ENCODE measurements around the gene KCTD2.
A peak's percentile ranks its signal among the peaks of the same experiment; 100 is the strongest.

Gene KCTD2

DNA sequence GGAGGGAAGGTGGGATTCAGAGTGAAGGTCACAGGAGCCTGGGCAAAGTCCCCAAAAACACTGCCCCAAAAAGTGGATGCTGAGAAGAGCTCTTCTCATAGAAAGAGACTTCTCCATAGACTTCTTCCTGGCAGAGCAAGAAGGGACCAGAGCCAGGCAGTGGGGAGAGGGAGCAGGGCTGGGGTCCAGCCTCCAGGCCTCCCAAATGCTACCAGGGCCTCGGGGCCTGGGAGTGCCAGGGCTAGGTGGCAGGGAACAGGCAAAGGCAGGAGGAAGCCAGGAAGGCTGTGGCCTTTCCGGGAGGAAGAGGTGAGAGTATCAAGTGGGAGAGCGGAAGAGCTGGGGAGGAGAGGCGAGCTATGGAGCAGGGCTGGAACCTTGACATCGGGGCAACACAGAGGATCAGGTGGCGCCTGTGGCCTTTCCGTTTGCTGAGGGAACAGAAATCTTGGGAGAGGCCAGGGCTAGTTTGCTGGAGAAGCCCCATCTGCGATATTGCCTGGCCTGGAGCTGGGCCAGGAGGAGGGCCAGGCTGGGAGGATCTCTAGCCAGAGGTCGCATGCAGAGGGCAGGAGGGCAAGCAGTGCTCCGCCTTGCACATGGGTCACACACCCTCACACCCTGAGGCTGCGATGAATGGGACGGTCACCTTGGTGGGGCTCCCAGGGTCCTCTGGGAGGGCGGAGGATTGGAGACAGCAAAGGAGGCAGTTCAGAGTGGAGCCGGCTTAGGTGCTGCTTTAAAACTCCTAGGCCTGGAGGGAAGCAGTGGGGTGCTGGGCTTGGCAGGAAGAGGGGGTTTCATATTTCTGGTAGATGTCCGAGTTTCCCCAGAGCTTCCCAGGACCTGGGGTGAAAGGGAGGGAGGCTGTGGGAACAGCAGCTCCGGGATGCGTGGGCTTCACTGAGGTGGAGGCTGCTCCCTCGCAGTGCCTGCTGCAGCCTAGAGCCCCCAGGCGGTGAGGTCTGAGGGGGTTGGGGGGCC is 44.1 kb downstream of the KCTD2 start:
- Mint-ChIP-seq H3K4me3 (no peak overlapping the region), H3K9me3 (no peaks in the 10 kb centered on the region), H3K27ac (peak overlapping the region in 1 of 2 donors; percentile 10), H3K27me3 (no peaks in the 10 kb centered on the region), H3K4me1 (peaks cover 45% of the 10 kb centered on the region)
- DNase-seq (no peak), ATAC-seq (no peak)

DNA sequence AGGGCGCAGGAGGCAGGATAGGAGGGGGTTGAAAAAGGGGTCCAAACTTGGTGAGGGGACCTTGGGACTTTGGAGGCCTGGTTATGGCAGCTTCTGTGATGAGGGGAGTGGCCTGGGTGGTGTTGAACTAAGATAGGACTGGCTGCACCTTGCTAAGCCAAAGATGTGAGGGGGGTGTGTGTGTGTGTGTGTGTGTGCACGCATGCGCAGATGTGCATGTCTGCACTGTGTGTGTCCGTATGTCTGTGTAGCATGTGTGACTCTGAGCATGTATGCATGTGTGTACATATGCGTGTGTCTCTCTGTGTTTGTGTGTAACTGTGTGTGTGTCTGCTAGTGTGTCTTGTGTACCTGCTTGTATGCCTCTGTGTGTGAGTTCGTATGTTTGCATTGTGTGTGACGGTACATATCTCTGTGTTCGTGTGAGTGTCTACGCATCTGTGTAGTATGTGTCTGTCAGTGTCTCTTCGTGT is 44.9 kb downstream of the KCTD2 start:
- H3K27ac Mint-ChIP-seq: no peak overlapping the region
- H3K27me3 Mint-ChIP-seq: no peaks in the 10 kb centered on the region
- no peak for ATAC-seq
- H3K4me3 Mint-ChIP-seq: no peak overlapping the region
- H3K9me3 Mint-ChIP-seq: no peaks in the 10 kb centered on the region
- peaks cover 38% of the 10 kb centered on the region for H3K4me1 Mint-ChIP-seq
- DNase-seq: no peak

DNA sequence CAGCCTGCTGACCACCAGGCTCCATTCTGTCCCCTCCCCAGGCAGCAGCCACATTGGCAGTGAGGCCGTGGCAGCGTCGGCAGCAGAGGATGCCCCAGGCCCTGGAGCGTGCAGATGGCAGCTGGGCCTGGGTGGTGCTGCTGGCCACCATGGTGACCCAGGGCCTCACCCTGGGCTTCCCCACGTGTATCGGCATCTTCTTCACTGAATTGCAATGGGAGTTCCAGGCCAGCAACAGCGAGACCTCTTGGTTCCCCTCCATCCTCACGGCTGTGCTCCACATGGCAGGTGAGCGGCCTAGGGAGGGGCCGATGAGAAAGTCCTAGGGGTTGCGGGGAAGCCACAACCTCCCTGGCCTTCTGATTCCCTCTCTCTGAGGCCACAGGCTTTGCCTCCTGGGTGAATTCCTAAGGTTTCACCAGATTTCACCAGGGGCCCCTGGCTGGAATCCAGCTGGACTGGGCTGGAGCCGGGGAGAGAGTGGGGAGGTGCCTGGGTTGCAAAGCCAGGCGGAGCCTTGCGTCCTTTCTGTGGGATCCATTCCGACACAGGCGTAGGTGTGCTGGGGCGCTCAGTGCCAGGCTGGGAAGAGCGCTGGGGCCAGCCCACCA is 46.6 kb downstream of the KCTD2 start:
- Mint-ChIP-seq H3K27me3 (no peaks in the 10 kb centered on the region), H3K4me1 (peaks cover 23% of the 10 kb centered on the region), H3K27ac (no peak overlapping the region), H3K9me3 (no peaks in the 10 kb centered on the region), H3K4me3 (no peak overlapping the region)
- no peak for ATAC-seq
- no peak for DNase-seq

DNA sequence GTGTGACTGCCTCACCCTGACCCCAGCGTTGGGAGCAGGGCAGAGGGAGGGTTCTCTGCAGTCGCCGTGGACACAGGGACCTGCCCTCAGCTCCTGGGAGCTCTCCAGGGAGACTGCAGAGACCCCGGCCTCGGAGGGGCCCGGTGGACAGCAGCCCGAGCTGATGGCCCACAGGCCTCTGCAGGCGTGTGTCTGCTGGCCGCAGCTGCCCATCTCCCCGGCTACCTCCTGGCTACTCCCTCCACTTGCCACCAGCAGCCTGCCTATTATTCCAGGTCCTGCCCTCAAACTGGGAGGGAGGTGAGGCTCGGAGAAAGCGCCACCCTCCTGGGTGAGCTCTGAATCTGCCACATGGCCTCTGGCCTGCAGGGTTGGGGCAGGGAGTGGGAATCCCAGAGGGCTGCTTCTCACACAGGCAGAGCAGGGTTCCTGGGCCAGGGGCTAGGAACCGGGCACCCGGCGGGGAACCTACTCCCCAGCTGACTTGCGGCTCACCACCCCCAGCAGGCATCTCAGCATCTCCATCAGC is 47.9 kb downstream of the KCTD2 start:
- H3K27me3 Mint-ChIP-seq: no peaks in the 10 kb centered on the region
- no peak for ATAC-seq

DNA sequence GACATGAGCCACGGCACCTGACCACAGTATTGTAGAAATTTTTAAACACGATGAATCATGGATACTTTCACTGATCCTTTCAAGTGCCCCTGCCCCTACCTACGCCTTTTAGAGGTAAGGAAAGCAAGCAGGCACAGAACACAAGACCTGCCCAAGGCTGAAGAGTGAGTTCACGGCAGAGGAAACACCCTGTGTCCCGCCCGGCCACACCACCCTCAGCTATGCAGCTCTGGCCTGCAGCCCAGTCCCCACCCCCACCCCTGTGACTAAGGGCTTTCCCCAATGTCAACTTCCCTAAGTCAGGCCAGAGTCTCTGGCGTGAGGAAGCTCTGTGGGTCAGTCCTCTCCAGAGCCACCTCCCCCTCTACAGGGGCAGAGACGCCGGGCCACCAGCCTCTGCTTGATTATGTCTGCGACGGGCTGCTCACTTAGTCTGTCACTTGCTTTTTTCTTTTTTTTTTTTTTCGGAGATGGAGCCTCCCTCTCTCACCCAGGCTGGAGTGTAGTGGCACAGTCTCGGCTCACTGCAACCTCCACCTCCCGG is 49.1 kb downstream of the KCTD2 start:
- no peak for ATAC-seq
- Mint-ChIP-seq H3K4me1 (no peaks in the 10 kb centered on the region), H3K27ac (no peak overlapping the region), H3K4me3 (no peak overlapping the region), H3K27me3 (no peaks in the 10 kb centered on the region), H3K9me3 (no peaks in the 10 kb centered on the region)
- no peak for DNase-seq

More for the DNA sequence above, 47.9 kb downstream of the KCTD2 start:
- Mint-ChIP-seq H3K4me1 (peaks cover 11% of the 10 kb centered on the region), H3K9me3 (no peaks in the 10 kb centered on the region), H3K4me3 (no peak overlapping the region), H3K27ac (no peak overlapping the region)
- DNase-seq: no peak

DNA sequence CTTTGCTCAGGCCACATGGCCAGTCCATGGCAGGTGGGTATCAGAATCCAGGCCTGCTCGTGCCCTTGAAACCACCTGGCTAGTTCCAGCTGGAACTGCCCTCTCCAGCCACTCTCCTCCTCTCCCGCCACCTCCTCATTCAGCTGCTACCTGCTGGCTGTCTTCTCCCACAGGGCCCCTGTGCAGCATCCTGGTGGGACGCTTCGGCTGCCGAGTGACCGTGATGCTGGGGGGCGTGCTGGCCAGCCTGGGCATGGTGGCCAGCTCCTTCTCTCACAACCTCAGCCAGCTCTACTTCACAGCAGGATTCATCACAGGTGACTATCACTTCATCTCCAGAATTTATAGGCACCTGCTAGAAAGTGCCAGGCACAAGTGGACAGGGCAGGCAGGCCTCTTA is 50.8 kb downstream of the KCTD2 start:
- no peak overlapping the region for H3K27ac Mint-ChIP-seq
- no peak overlapping the region for H3K4me3 Mint-ChIP-seq
- H3K4me1 Mint-ChIP-seq: no peaks in the 10 kb centered on the region
- ATAC-seq (no peak), DNase-seq (no peak)
- H3K27me3 Mint-ChIP-seq: no peaks in the 10 kb centered on the region
- no peaks in the 10 kb centered on the region for H3K9me3 Mint-ChIP-seq

DNA sequence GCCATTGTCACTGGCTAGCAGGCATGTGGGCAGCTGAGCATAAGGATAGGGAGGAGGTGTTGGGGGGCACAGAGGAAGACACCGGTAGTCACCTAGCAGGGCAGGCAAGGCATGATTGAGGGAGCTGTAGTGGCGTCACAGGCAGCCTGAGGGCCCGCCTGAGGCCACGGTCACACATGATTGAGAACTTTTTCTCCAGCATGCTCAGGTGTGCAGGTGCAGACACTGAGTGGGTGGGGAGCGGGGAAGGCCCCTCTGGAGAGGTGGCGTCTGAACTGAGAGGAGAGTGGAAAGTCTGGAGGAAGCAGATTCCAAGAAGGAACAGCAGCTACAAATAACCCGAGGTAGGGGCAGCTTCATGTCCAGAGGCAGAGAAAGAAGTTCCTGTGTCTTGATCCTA is 51.8 kb downstream of the KCTD2 start:
- Mint-ChIP-seq H3K27me3 (no peaks in the 10 kb centered on the region), H3K4me1 (no peaks in the 10 kb centered on the region), H3K27ac (no peak overlapping the region), H3K4me3 (no peak overlapping the region), H3K9me3 (no peaks in the 10 kb centered on the region)
- no peak for DNase-seq
- ATAC-seq: no peak

DNA sequence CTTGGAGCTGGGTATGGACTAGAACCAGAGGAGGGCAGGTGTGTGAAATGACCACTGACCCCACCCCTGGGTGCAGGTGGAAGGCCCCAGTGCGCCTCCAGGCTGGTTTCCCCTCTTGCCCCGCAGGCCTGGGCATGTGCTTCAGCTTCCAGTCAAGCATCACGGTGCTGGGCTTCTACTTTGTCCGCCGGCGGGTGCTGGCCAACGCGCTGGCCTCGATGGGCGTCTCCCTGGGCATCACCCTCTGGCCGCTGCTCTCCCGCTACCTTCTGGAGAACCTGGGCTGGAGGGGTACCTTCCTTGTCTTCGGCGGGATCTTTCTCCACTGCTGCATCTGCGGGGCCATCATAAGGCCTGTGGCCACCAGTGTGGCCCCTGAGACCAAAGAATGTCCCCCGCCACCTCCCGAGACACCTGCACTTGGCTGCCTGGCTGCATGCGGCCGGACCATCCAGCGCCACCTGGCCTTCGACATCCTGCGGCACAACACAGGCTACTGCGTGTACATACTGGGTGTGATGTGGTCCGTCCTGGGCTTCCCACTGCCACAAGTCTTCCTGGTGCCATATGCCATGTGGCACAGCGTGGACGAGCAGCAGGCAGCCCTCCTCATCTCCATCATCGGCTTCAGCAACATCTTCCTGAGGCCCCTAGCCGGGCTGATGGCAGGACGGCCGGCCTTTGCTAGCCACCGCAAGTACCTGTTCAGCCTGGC is 53.0 kb downstream of the KCTD2 start:
- ATAC-seq (no peak), DNase-seq (no peak)
- Mint-ChIP-seq H3K4me1 (no peaks in the 10 kb centered on the region), H3K9me3 (no peaks in the 10 kb centered on the region), H3K27ac (no peak overlapping the region), H3K4me3 (no peak overlapping the region), H3K27me3 (no peaks in the 10 kb centered on the region)

DNA sequence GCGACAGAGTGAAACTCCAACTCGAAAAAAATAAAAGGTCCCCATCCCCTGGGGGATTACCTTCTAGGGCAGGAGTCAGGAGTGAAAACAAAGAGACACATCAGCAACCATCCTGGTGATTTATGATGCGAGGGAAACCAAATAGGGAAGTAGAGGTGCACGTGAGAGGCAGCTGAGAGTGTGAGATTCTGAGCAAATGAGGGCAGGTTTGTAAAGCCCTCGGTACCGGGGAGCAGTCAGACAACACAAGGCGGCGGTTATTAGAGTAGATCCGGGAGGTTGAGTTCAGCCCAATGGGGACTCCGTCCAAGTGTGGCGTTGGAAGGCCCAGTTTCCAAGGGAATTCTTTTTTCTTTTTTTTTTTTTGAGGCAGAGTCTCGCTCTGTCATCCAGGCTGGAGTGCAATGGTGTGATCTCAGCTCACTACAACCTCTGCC is 55.4 kb downstream of the KCTD2 start:
- H3K9me3 Mint-ChIP-seq: no peaks in the 10 kb centered on the region
- H3K4me3 Mint-ChIP-seq: no peak overlapping the region
- DNase-seq (no peak), ATAC-seq (no peak)
- H3K4me1 Mint-ChIP-seq: no peaks in the 10 kb centered on the region
- no peak overlapping the region for H3K27ac Mint-ChIP-seq
- no peaks in the 10 kb centered on the region for H3K27me3 Mint-ChIP-seq

DNA sequence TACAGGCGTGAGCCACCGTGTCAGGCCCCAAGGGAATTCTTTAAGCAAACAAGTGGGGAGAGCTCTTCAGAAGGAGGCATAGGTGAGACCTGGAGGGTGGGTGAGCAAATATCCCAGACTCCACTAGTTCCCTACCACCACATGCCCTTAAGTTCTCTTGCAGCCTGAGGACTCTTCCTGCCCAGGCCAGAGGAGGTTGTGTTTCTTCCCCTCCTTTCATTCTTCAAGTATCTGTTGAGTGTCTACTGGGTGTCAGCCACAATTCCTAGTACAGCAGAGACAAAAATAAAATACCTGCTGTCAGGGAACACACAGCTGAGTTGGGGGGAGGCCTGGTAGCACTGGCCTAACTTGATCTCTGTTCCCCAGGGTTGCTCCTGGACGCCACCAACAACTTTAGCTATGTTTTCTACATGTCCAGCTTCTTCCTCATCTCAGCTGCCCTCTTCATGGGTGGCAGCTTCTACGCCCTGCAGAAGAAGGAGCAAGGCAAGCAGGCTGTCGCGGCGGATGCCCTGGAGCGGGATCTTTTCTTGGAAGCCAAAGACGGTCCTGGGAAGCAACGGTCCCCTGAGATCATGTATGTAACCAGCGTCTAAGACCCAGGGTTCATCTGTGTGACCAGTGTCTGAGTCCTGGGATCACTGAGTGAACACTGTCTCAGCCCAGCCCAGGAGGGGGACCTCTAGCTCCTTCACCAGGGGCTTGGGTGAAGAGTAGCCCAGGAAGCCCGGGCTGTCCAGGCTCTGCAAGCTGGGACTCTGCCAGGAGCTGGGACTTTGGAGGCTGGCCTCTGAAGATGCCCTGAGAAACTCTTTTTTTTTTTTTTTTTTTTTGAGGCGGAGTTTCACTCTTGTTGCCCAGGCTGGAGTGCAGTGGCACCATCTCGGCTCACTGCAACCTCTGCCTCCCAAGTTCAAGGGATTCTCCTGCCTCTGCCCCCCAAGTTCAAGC is 56.9 kb downstream of the KCTD2 start:
- peaks cover 7% of the 10 kb centered on the region for H3K4me1 Mint-ChIP-seq
- H3K27me3 Mint-ChIP-seq: no peaks in the 10 kb centered on the region
- H3K4me3 Mint-ChIP-seq: no peak overlapping the region
- no peak for DNase-seq
- peak overlapping the region in 1 of 2 donors; percentile 89 for H3K27ac Mint-ChIP-seq
- no peak for ATAC-seq
- no peaks in the 10 kb centered on the region for H3K9me3 Mint-ChIP-seq

DNA sequence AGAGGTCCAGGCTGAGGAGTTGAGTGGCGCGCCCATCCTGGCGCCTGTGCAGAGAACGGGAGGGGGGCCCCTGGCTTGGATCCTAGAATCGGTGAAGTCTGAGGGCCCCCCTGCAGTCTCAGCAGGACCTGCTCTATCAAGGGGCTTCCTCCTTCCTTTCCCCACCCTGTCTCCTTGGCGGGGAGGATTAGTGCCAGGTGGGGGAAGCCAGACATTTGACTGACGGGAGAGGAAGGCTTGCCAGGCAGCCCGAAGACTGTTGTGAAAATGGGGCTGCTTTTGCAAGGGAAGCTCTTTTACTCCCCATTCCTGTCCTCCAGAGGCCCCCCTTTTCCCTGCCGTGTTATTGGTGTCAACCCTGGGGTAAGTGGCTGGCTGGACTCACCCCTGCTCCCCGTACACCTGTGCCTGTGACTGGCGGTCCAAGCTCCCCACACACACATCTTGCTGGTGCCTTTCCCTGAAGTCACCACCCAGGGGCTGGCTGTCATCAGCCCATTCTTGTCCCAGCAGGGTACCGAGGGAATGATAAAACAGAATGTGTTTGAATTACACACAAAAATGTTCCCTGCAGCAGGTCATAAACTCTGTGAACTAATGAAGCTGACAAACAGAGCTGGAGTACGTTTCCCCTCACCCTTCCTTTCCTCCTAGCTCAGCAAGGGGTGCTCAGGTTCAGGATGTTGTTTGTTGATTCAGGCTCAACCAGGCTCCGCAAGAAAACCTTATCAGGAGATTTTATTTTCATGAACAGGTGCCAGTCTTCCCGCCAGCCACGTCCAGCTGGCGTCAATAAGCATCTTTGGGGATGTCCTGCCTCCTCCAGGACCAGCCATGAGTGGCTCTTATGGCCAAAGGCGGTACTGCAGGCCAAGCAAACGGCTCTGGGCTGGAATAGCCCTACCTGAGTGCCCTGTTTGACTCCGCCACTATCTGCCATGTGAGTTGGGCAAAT is 58.4 kb downstream of the KCTD2 start:
- no peaks in the 10 kb centered on the region for H3K27me3 Mint-ChIP-seq
- DNase-seq: no peak
- H3K4me1 Mint-ChIP-seq: peaks cover 15% of the 10 kb centered on the region
- ATAC-seq: no peak
- no peak overlapping the region for H3K27ac Mint-ChIP-seq
- no peaks in the 10 kb centered on the region for H3K9me3 Mint-ChIP-seq
- no peak overlapping the region for H3K4me3 Mint-ChIP-seq

DNA sequence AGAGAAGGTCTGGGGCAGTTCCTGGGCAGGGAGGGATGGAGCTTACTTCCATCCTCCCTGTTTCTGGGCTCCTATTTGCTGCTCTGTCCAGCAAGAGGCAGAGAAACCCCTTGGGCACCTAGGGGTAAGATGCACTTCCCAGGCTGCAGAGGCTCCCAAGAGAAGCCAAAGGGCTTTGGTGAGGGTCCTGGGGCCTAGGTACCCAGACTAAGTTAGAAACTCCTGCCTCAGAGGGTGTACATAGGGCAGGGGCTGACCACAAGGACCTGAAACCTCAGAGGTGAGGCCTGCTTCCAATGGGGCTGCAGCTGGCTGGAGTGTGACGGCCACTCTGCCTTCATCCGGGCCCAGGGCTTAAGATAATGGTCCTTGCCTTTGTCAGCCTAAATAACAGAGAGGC is 61.2 kb downstream of the KCTD2 start:
- H3K9me3 Mint-ChIP-seq: no peaks in the 10 kb centered on the region
- peaks cover 29% of the 10 kb centered on the region for H3K4me1 Mint-ChIP-seq
- peak overlapping the region; percentile 3 to 89 for H3K4me3 Mint-ChIP-seq
- H3K27me3 Mint-ChIP-seq: no peaks in the 10 kb centered on the region
- DNase-seq: no peak
- no peak for ATAC-seq
- no peak overlapping the region for H3K27ac Mint-ChIP-seq

DNA sequence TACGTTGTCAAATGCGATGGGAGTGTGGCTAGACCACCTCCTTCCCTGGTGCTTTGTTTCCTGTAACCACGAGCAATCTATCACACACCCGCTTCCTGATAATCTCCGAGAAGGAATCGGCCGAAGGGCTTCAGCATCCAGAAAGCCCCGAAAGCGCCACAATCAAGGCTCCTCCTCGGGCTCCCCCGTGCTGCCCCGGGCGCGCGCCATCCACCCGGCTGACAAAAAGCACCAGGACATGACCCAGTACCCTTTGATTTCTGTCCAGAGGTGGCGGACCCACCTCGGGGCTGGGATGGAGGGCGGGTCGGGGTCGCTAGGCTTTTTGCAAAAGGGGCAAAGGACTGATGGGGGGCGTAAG is 62.0 kb downstream of the KCTD2 start:
- ATAC-seq (peak; percentile 35), DNase-seq (peak in 1 of 2 donors; percentile 35)
- peaks cover 36% of the 10 kb centered on the region for H3K4me1 Mint-ChIP-seq
- peak overlapping the region; percentile 89 to 93 for H3K4me3 Mint-ChIP-seq
- no peaks in the 10 kb centered on the region for H3K27me3 Mint-ChIP-seq
- no peaks in the 10 kb centered on the region for H3K9me3 Mint-ChIP-seq
- H3K27ac Mint-ChIP-seq: no peak overlapping the region
